Activated B cell treated with CpG ODN at 0.5 μM for 24 hours (primary cell): Measurements from ENCODE around the gene MDP1. TPM values are rescaled to one million over a fixed set of nuclear protein-coding genes. Genes with fewer than 3 reads are reported as not detected.
A peak's percentile ranks its signal among the peaks of the same experiment; 100 is the strongest.

Experiments
- ATAC-seq: fragments of 200-7000 bp; cut with Tn5 transposase; one replicate; pipeline ENCODE4 v1.10.0; 2021; ENCODE audit warnings: low read depth, mild to moderate bottlenecking, moderate library complexity
- CTCF ChIA-PET: fragments of 350-600 bp; sonication (Branson Sonifier 250); formaldehyde crosslinking; loops from one replicate; lab custom pipeline; 2021; ENCODE audit warnings: antibody characterized with exemption; lab: Charles Lee
- POLR2A ChIA-PET: fragments of 350-600 bp; sonication (Branson Sonifier 250); formaldehyde crosslinking; loops from one replicate; lab custom pipeline; 2021; ENCODE audit warnings: antibody characterized with exemption; lab: Charles Lee
- DNase-seq: peaks from one replicate; pipeline ENCODE4 v3.0.0; 2022
- H3K27ac Mint-ChIP-seq: one replicate; pipeline ENCODE4 v1.8.0; 2020; ENCODE audit warnings: mixed read lengths
- H3K27me3 Mint-ChIP-seq: one replicate; pipeline ENCODE4 v1.8.0; 2021; ENCODE audit warnings: mixed read lengths
- H3K36me3 Mint-ChIP-seq: one replicate; pipeline ENCODE4 v1.8.0; 2021; ENCODE audit warnings: low read depth, mixed read lengths
- H3K4me1 Mint-ChIP-seq: one replicate; pipeline ENCODE4 v1.8.0; 2021; ENCODE audit warnings: mixed read lengths
- H3K4me3 Mint-ChIP-seq: one replicate; pipeline ENCODE4 v1.8.0; 2020; ENCODE audit warnings: mild to moderate bottlenecking, mixed read lengths
- H3K9me3 Mint-ChIP-seq: one replicate; pipeline ENCODE4 v1.8.0; 2020; ENCODE audit warnings: mixed read lengths
- CTCF ChIP-seq: fragments of 200-600 bp; IDR thresholded peaks from one replicate; pipeline ENCODE4 v1.8.0; 2022; ENCODE audit warnings: antibody characterized with exemption, mild to moderate bottlenecking
- intact Hi-C: fragments of 100-400 bp; cut with micrococcal nuclease; formaldehyde crosslinking; loops from one replicate; pipeline ENCODE4 v1.15.1; 2024
- total RNA-seq: library from RNA; stranded (reverse); gene quantifications from 2 replicates; pipeline ENCODE4 v1.2.3, GENCODE V29; 2022

The MDP1 gene
- total RNA-seq, 1 donor from 2014 or later, result 16.3 TPM

- Mint-ChIP-seq H3K9me3 (no peaks in the 10 kb centered on the region), H3K36me3 (peaks cover 32% of the 10 kb centered on the region), H3K27me3 (no peaks in the 10 kb centered on the region), H3K27ac (no peak overlapping the region), H3K4me1 (peaks cover 25% of the 10 kb centered on the region), H3K4me3 (peak overlapping the region; percentile 60)
- DNase-seq (no peak), ATAC-seq (no peak)
- ChIA-PET CTCF (no interaction called here), POLR2A (interaction anchor here (0.9 to 2.4 kb wide), 4 partner anchors 12 to 30 kb away, joined by 3 to 5 read pairs (median 4); partner anchors contain the start of genes IPO4, IRF9 and PSME2)
- intact Hi-C loops, result loop anchor here (1.0 kb wide), 1 partner anchor 15 kb away; the partner anchor contains the start of gene IPO4
- no peak for TF ChIP-seq CTCF
Measured at GRCh38 chr14:24172871-24173281, 43.0 kb downstream of the MDP1 start.

- intact Hi-C loops, result loop anchor here (1.0 kb wide), 1 partner anchor 16 kb away; the partner anchor contains the start of gene IPO4
- Mint-ChIP-seq H3K36me3 (peaks cover 31% of the 10 kb centered on the region), H3K4me1 (peaks cover 25% of the 10 kb centered on the region), H3K4me3 (peak overlapping the region; percentile 90), H3K27me3 (no peaks in the 10 kb centered on the region), H3K27ac (peak overlapping the region; percentile 18), H3K9me3 (no peaks in the 10 kb centered on the region)
- DNase-seq (no peak), ATAC-seq (no peak)
- TF ChIP-seq CTCF, result no peak
- ChIA-PET POLR2A (interaction anchor here (0.6 to 4.2 kb wide), 11 partner anchors 11 to 70 kb away, joined by 3 to 43 read pairs (median 5); partner anchors contain the start of genes EMC9, GMPR2, IPO4 and IRF9), CTCF (interaction anchor here (1.6 kb wide), 1 partner anchor 11 kb away, joined by 5 read pairs; the partner anchor contains the start of gene IRF9)
Measured at GRCh38 chr14:24172261-24172860, 43.5 kb downstream of the MDP1 start.

- Mint-ChIP-seq H3K4me3 (peak within 1 kb of the TSS; percentile 90), H3K27me3 (no peaks in the 10 kb centered on the region), H3K27ac (peak within 1 kb of the TSS; percentile 84), H3K36me3 (peaks cover 32% of the 10 kb centered on the region), H3K9me3 (no peaks in the 10 kb centered on the region), H3K4me1 (peaks cover 25% of the 10 kb centered on the region)
- ChIA-PET CTCF (interaction anchor here (1.6 kb wide), 1 partner anchor 11 kb away, joined by 5 read pairs; the partner anchor contains the start of gene IRF9), POLR2A (interaction anchor here (0.6 to 4.2 kb wide), 16 partner anchors 10 to 71 kb away, joined by 3 to 43 read pairs (median 4); partner anchors contain the start of genes EMC9, GMPR2, IPO4 and IRF9)
- DNase-seq, result peak; percentile 68
- intact Hi-C loops, result loop anchor here (1.0 kb wide), 3 partner anchors 10 to 24 kb away; partner anchors contain the start of genes IPO4, IRF9 and RNF31
- TF ChIP-seq CTCF, result no peak
- peak; percentile 91 for ATAC-seq
Measured at GRCh38 chr14:24171422-24172260, 44.2 kb downstream of the MDP1 start, which contains the start of gene REC8. Gene REC8, plus strand, starts transcription at chr14:24172080. Its CDS starts 473 bp downstream, at chr14:24172553.

- no peak for DNase-seq
- Mint-ChIP-seq H3K27me3 (no peaks in the 10 kb centered on the region), H3K9me3 (no peaks in the 10 kb centered on the region), H3K36me3 (peaks cover 67% of the 10 kb centered on the region), H3K27ac (peak overlapping the region; percentile 37), H3K4me1 (peaks cover 43% of the 10 kb centered on the region), H3K4me3 (no peak overlapping the region)
- no peak for TF ChIP-seq CTCF
- no peak for ATAC-seq
- CTCF ChIA-PET, result no interaction called here
- intact Hi-C loops, result no loop called here
- POLR2A ChIA-PET, result no interaction called here
Measured at GRCh38 chr14:24167469-24168114, 48.3 kb downstream of the MDP1 start.
